ENCODE data around the gene LTC4S.

DNA sequence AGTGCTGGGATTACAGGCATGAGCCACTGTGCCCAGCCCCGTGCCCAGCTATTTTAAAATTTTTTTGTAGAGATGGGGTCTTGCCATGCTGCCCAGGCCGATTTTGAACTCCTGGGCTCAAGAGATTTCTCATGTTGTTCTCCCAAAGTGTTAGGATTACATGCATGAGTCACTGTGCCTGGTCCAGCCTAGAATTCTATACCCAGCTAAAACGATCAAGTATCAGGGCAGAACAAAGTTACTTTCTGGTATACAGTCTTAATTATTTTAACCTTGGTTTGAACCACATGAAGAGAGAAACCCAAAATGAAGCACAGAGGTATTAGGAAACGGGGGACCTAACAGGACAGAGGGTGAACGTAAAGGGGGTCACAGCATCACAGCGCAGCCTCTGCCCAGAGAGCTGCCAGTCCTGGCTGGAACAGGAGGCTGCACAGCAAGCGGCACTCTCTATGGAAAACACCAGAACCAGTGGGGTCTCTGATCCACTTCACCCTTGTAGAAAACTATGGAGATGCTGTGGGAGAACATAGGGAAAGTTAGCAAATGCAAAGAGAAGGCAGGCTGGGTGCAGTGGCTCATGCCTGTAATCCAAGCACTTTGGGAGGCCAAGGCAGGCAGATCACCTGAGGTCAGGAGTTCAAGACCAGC lies 37.2 kb downstream of the LTC4S start:
- TF ChIP-seq, protein P1, sequence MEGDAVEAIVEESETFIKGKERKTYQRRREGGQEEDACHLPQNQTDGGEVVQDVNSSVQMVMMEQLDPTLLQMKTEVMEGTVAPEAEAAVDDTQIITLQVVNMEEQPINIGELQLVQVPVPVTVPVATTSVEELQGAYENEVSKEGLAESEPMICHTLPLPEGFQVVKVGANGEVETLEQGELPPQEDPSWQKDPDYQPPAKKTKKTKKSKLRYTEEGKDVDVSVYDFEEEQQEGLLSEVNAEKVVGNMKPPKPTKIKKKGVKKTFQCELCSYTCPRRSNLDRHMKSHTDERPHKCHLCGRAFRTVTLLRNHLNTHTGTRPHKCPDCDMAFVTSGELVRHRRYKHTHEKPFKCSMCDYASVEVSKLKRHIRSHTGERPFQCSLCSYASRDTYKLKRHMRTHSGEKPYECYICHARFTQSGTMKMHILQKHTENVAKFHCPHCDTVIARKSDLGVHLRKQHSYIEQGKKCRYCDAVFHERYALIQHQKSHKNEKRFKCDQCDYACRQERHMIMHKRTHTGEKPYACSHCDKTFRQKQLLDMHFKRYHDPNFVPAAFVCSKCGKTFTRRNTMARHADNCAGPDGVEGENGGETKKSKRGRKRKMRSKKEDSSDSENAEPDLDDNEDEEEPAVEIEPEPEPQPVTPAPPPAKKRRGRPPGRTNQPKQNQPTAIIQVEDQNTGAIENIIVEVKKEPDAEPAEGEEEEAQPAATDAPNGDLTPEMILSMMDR (IDR thresholded peaks at IDR 0.05), result no peak
- TF ChIP-seq JUN (CRISPR knock-in tag; IDR thresholded peaks at IDR 0.05) (no peak), NR1H2 (CRISPR knock-in tag; IDR thresholded peaks at IDR 0.05) (no peak), ZNF423 (CRISPR knock-in tag; IDR thresholded peaks at IDR 0.05) (no peak), IRF2 (CRISPR knock-in tag; IDR thresholded peaks at IDR 0.05; ENCODE audit: borderline replicate concordance, low read depth) (no peak), ZNF138 (CRISPR knock-in tag; conservative IDR thresholded peaks at IDR 0.05) (no peak), ELF4 (CRISPR knock-in tag; IDR thresholded peaks at IDR 0.05; ENCODE audit: low read depth) (no peak), ZNF671 (CRISPR knock-in tag; IDR thresholded peaks at IDR 0.05) (no peak)
- TF ChIP-seq, protein P2, sequence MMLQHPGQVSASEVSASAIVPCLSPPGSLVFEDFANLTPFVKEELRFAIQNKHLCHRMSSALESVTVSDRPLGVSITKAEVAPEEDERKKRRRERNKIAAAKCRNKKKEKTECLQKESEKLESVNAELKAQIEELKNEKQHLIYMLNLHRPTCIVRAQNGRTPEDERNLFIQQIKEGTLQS (CRISPR knock-in tag; conservative IDR thresholded peaks at IDR 0.05), result no peak
